Measurements from ENCODE around the gene MINK1. TPM values are rescaled to one million over a fixed set of nuclear protein-coding genes. Genes with fewer than 3 reads are reported as not detected.

The MINK1 gene
- total and polyA plus RNA-seq, 2 donors (not counting 1 experiment from before 2014, with no cell fraction given): 109 to 160 TPM

GRCh38 chr17:4810696-4811290 is 22.3 kb upstream of the MINK1 start:
- TF ChIP-seq CTCF (IDR thresholded peaks at IDR 0.05): no peak
- no peak for TF ChIP-seq EZH2 (IDR thresholded peaks at IDR 0.05; ENCODE audit: borderline replicate concordance, insufficient read depth, low read depth, low read length, poor library complexity, severe bottlenecking)
- Mint-ChIP-seq H3K27ac (no peak overlapping the region), H3K4me3 (no peak overlapping the region), H3K9me3 (ENCODE audit: insufficient read depth) (no peaks in the 10 kb centered on the region), H3K4me1 (peaks cover 14% of the 10 kb centered on the region), H3K27me3 (no peaks in the 10 kb centered on the region)
- no peak overlapping the region for H3K4me3 ChIP-seq (ENCODE audit: control extremely low read depth in 1 of 5, extremely low read depth in 1 of 5, insufficient read depth in 1 of 5, low read depth in 2 of 5, low read length in 4 of 5)
- ChIA-PET POLR2A (no interaction called here), CTCF (no interaction called here)
- H3K27ac ChIP-seq (ENCODE audit: low read length in 2 of 2): no peak overlapping the region
- peaks cover 0 to 17% of the 10 kb centered on the region in 2 experiments for H3K36me3 ChIP-seq (replicated peaks in 1 of 2; ENCODE audit: control extremely low read depth in 1 of 2, control insufficient read depth in 1 of 2, extremely low read depth in 1 of 2, insufficient read depth in 2 of 2, low read length in 1 of 2)
- H3K4me1 ChIP-seq (ENCODE audit: control insufficient read depth in 2 of 2, insufficient read depth in 2 of 2, low read length in 2 of 2): peaks cover 9 to 13% of the 10 kb centered on the region in 2 donors
- ATAC-seq (ENCODE audit: low read depth): no peak
- no peak overlapping the region for H2AFZ ChIP-seq (ENCODE audit: insufficient read depth, low read depth, low read length, poor library complexity, severe bottlenecking)
- 54% methylated on average over 13 of the region's 13 CpGs for WGBS (ENCODE audit: insufficient coverage)
- H3K79me2 ChIP-seq (ENCODE audit: control insufficient read depth, insufficient read depth, low read length): no peaks in the 10 kb centered on the region
- DNase-seq: no peak
- no peaks in the 10 kb centered on the region for H3K27me3 ChIP-seq (replicated peaks in 1 of 4; ENCODE audit: control extremely low read depth in 1 of 4, control insufficient read depth in 3 of 4, insufficient read depth in 4 of 4, low read length in 3 of 4)
- intact Hi-C loops (cut with micrococcal nuclease): no loop called here
- no peaks in the 10 kb centered on the region for H3K9me3 ChIP-seq (ENCODE audit: control extremely low read depth in 1 of 3, control insufficient read depth in 2 of 3, insufficient read depth in 1 of 3, low read length in 2 of 3)
- no peak overlapping the region for H3K4me2 ChIP-seq (replicated peaks; ENCODE audit: low read depth, low read length, poor library complexity, severe bottlenecking)
- H4K20me1 ChIP-seq (ENCODE audit: control insufficient read depth, insufficient read depth, low read length, poor library complexity, severe bottlenecking): no peaks in the 10 kb centered on the region
- no peak overlapping the region for H3K9ac ChIP-seq (ENCODE audit: low read length)

GRCh38 chr17:4811471-4811870 is 21.7 kb upstream of the MINK1 start:
- Histone ChIP-seq H4K20me1 (ENCODE audit: control insufficient read depth, insufficient read depth, low read length, poor library complexity, severe bottlenecking) (no peaks in the 10 kb centered on the region), H2AFZ (ENCODE audit: insufficient read depth, low read depth, low read length, poor library complexity, severe bottlenecking) (no peak overlapping the region), H3K4me2 (replicated peaks; ENCODE audit: low read depth, low read length, poor library complexity, severe bottlenecking) (no peak overlapping the region), H3K27ac (ENCODE audit: low read length in 2 of 2) (no peak overlapping the region), H3K79me2 (ENCODE audit: control insufficient read depth, insufficient read depth, low read length) (no peaks in the 10 kb centered on the region), H3K9me3 (ENCODE audit: control extremely low read depth in 1 of 3, control insufficient read depth in 2 of 3, insufficient read depth in 1 of 3, low read length in 2 of 3) (no peaks in the 10 kb centered on the region), H3K4me1 (ENCODE audit: control insufficient read depth in 2 of 2, insufficient read depth in 2 of 2, low read length in 2 of 2) (peaks cover 5 to 10% of the 10 kb centered on the region in 2 donors), H3K27me3 (replicated peaks in 1 of 4; ENCODE audit: control extremely low read depth in 1 of 4, control insufficient read depth in 3 of 4, insufficient read depth in 4 of 4, low read length in 3 of 4) (no peaks in the 10 kb centered on the region), H3K4me3 (ENCODE audit: control extremely low read depth in 1 of 5, extremely low read depth in 1 of 5, insufficient read depth in 1 of 5, low read depth in 2 of 5, low read length in 4 of 5) (no peak overlapping the region), H3K9ac (ENCODE audit: low read length) (no peak overlapping the region), H3K36me3 (replicated peaks in 1 of 2; ENCODE audit: control extremely low read depth in 1 of 2, control insufficient read depth in 1 of 2, extremely low read depth in 1 of 2, insufficient read depth in 2 of 2, low read length in 1 of 2) (peaks cover 0 to 20% of the 10 kb centered on the region in 2 experiments)
- no peak for DNase-seq
- POLR2A ChIA-PET: no interaction called here
- 96% methylated on average over 9 of the region's 12 CpGs for WGBS (ENCODE audit: insufficient coverage)
- no peaks in the 10 kb centered on the region for H3K9me3 Mint-ChIP-seq (ENCODE audit: insufficient read depth)
- CTCF ChIA-PET: no interaction called here
- no peak overlapping the region for H3K27ac Mint-ChIP-seq
- no peak overlapping the region for H3K4me3 Mint-ChIP-seq
- no peaks in the 10 kb centered on the region for H3K27me3 Mint-ChIP-seq
- intact Hi-C loops (cut with micrococcal nuclease): no loop called here
- peaks cover 8% of the 10 kb centered on the region for H3K4me1 Mint-ChIP-seq
- TF ChIP-seq CTCF (IDR thresholded peaks at IDR 0.05) (no peak), EZH2 (IDR thresholded peaks at IDR 0.05; ENCODE audit: borderline replicate concordance, insufficient read depth, low read depth, low read length, poor library complexity, severe bottlenecking) (no peak)
- ATAC-seq (ENCODE audit: low read depth): no peak
